Activated B cell treated with CpG ODN at 0.5 μM for 24 hours (primary cell): Measurements from ENCODE around the gene MAML2. TPM values are rescaled to one million over a fixed set of nuclear protein-coding genes. Genes with fewer than 3 reads are reported as not detected.

ENCODE experiments used
- ATAC-seq: fragments of 200-7000 bp; cut with Tn5 transposase; one replicate; pipeline ENCODE4 v1.10.0; 2021; ENCODE audit warnings: low read depth, mild to moderate bottlenecking, moderate library complexity
- CTCF ChIA-PET: fragments of 350-600 bp; sonication (Branson Sonifier 250); formaldehyde crosslinking; loops from one replicate; lab custom pipeline; 2021; ENCODE audit warnings: antibody characterized with exemption; lab: Charles Lee
- POLR2A ChIA-PET: fragments of 350-600 bp; sonication (Branson Sonifier 250); formaldehyde crosslinking; loops from one replicate; lab custom pipeline; 2021; ENCODE audit warnings: antibody characterized with exemption; lab: Charles Lee
- DNase-seq: peaks from one replicate; pipeline ENCODE4 v3.0.0; 2022
- H3K27ac Mint-ChIP-seq: one replicate; pipeline ENCODE4 v1.8.0; 2020; ENCODE audit warnings: mixed read lengths
- H3K27me3 Mint-ChIP-seq: one replicate; pipeline ENCODE4 v1.8.0; 2021; ENCODE audit warnings: mixed read lengths
- H3K36me3 Mint-ChIP-seq: one replicate; pipeline ENCODE4 v1.8.0; 2021; ENCODE audit warnings: low read depth, mixed read lengths
- H3K4me1 Mint-ChIP-seq: one replicate; pipeline ENCODE4 v1.8.0; 2021; ENCODE audit warnings: mixed read lengths
- H3K4me3 Mint-ChIP-seq: one replicate; pipeline ENCODE4 v1.8.0; 2020; ENCODE audit warnings: mild to moderate bottlenecking, mixed read lengths
- H3K9me3 Mint-ChIP-seq: one replicate; pipeline ENCODE4 v1.8.0; 2020; ENCODE audit warnings: mixed read lengths
- CTCF ChIP-seq: fragments of 200-600 bp; IDR thresholded peaks from one replicate; pipeline ENCODE4 v1.8.0; 2022; ENCODE audit warnings: antibody characterized with exemption, mild to moderate bottlenecking
- intact Hi-C: fragments of 100-400 bp; cut with micrococcal nuclease; formaldehyde crosslinking; loops from one replicate; pipeline ENCODE4 v1.15.1; 2024
- total RNA-seq: library from RNA; stranded (reverse); gene quantifications from 2 replicates; pipeline ENCODE4 v1.2.3, GENCODE V29; 2022

Gene MAML2
- total RNA-seq, 1 donor from 2014 or later, result 24.8 TPM

DNA sequence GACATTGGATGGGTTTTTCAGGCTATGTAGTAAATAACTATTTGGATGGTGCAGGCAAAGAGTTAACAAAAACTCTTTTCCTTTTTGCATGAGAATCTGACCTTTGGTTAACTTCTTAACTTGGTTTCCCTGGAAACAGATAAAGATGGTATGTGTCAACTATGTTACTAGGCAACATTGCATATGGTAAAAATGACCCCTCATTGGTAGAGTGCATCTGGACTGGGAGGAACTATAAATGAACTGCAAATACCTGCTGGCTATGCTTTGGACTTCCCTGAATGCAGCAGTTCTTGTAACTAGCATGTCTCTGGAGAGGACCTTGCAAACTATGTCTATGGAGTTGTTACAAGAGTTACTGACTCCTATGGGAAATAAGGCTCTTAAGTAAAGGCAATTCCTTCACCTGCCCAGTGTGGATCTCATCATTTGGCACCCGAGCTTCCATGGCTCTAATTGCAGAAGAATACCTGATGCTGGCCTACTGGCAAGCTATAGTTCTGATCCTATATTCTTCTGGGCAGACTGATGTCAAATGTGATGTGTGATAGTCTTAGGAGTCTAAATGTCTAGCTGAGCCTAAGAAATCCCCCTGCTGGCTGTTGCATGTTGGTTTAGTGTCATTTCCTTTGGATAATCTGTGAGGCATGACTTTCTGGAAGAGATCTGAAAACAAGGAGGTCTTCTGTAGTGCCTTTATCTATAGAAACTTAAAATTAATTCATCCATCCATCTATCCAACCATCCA, 292.4 kb downstream of the MAML2 start:
- ChIA-PET CTCF (interaction anchor here (7.3 kb wide), 1 partner anchor 290 kb away, joined by 116 read pairs; the partner anchor contains the start of gene MAML2), POLR2A (no interaction called here)
- H3K27ac Mint-ChIP-seq, result no peak overlapping the region
- H3K4me1 Mint-ChIP-seq, result peaks cover 21% of the 10 kb centered on the region
- H3K9me3 Mint-ChIP-seq, result no peaks in the 10 kb centered on the region
- no peak overlapping the region for H3K4me3 Mint-ChIP-seq
- peaks cover 3% of the 10 kb centered on the region for H3K36me3 Mint-ChIP-seq
- TF ChIP-seq CTCF, result no peak
- DNase-seq (no peak), ATAC-seq (no peak)
- H3K27me3 Mint-ChIP-seq, result no peaks in the 10 kb centered on the region
- intact Hi-C loops, result loop anchor here (2.0 to 5.0 kb wide), 2 partner anchors 16 to 38 kb away; no protein-coding TSS in a partner anchor

DNA sequence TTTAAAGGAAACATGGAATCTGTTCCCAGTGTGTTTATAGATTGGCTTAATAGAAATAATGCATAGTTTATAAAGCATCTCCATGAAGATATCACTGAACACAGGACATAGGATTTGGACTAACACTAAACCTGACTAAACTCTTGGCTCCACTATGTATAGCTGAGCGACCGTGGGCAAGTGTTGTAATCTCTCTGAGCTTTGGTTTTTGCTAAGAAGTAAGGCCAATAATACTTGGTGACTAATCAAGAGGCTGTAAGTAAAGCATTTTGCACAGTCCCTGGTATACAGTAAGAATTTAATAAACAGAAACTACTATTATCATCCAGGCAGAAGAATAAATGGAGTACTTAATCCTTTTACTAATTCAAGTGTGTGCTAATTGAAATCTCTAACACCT, 293.6 kb downstream of the MAML2 start:
- Mint-ChIP-seq H3K4me1 (peaks cover 17% of the 10 kb centered on the region), H3K4me3 (no peak overlapping the region), H3K27ac (no peak overlapping the region), H3K36me3 (peaks cover 5% of the 10 kb centered on the region), H3K9me3 (no peaks in the 10 kb centered on the region), H3K27me3 (no peaks in the 10 kb centered on the region)
- POLR2A ChIA-PET, result no interaction called here
- ATAC-seq (no peak), DNase-seq (no peak)
- CTCF ChIA-PET, result no interaction called here
- intact Hi-C loops, result no loop called here
- no peak for TF ChIP-seq CTCF

DNA sequence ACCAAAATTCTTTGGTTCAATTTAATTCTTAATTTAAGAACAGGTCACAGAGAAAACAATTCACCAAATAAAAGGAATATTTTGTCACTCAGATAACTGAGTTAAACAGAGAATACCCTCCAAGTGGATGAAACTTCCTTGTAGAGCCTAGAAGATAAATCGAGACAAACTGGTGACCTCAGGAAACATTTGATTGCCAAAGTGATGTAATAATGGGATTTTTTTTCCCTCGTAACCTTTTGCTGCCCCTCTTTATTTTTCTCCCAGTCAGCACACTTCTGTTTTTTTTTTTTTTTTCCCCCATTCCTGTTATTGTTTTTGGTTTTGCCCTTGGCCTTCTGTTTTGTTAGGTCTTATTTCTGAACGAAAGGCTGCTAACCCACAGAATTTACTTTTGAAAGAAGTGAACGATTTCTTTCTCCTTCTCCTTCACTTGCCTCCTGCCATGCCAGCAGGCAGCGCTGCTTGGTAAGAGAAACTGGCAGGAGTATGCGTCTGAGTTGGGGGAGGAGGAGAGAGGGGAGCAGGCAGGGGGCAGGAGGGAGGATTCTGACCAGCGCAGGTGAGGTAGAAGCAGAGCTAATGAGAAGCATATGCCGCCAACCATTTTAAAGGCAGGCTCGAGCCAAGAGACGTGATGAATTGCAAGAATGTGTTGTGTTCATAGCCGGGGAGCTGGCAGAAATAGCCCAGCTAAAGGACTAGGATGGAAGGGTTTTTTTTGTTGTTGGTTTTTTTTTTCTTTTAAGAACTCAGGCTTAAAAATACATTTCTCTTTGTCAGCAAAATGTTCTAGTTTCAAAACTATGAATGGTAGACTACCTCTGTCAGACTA, 297.2 kb downstream of the MAML2 start:
- peaks cover 8% of the 10 kb centered on the region for H3K36me3 Mint-ChIP-seq
- no peak overlapping the region for H3K27ac Mint-ChIP-seq
- intact Hi-C loops, result no loop called here
- peaks cover 4% of the 10 kb centered on the region for H3K4me1 Mint-ChIP-seq
- CTCF ChIA-PET, result interaction anchor here (1.3 kb wide), 1 partner anchor 9 kb away, joined by 5 read pairs; no protein-coding TSS in a partner anchor
- no peak for ATAC-seq
- H3K27me3 Mint-ChIP-seq, result no peaks in the 10 kb centered on the region
- POLR2A ChIA-PET, result no interaction called here
- no peak overlapping the region for H3K4me3 Mint-ChIP-seq
- no peaks in the 10 kb centered on the region for H3K9me3 Mint-ChIP-seq
- no peak for TF ChIP-seq CTCF
- DNase-seq, result no peak

DNA sequence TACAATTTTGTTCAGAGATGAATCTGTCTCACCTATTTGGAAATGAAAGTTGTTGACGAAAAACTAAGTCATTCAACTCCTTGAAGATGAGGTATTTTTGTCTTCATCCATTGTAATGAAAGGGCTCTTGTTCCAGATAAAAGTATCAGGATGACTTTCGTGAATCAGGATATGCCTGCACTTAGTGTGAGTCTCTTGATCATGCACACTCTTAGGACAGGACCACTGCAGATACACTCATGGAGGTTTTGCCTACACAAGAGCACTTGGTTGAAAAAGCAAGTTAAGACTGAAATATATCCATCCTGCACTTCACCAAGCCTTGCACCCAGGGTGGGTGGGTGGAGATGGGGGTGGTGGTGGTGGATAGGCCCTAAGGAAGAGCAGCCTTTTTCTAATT, 298.2 kb downstream of the MAML2 start:
- Mint-ChIP-seq H3K27ac (no peak overlapping the region), H3K4me3 (no peak overlapping the region), H3K4me1 (peaks cover 4% of the 10 kb centered on the region), H3K36me3 (peaks cover 9% of the 10 kb centered on the region), H3K9me3 (no peaks in the 10 kb centered on the region), H3K27me3 (no peaks in the 10 kb centered on the region)
- POLR2A ChIA-PET, result no interaction called here
- CTCF ChIA-PET, result no interaction called here
- DNase-seq, result no peak
- ATAC-seq, result no peak
- intact Hi-C loops, result no loop called here
- no peak for TF ChIP-seq CTCF

- ChIA-PET CTCF (no interaction called here), POLR2A (no interaction called here)
- Mint-ChIP-seq H3K27me3 (no peaks in the 10 kb centered on the region), H3K4me1 (peaks cover 4% of the 10 kb centered on the region), H3K27ac (no peak overlapping the region), H3K36me3 (peaks cover 9% of the 10 kb centered on the region), H3K4me3 (no peak overlapping the region), H3K9me3 (no peaks in the 10 kb centered on the region)
- intact Hi-C loops, result no loop called here
- ATAC-seq, result no peak
- DNase-seq, result no peak
- no peak for TF ChIP-seq CTCF
These were observed 298.7 kb downstream of the MAML2 start for GRCh38 chr11:96044311-96044710.
